Endothelial cell of umbilical vein (primary cell): ENCODE measurements around the gene NGF.

Experiments used
- EZH2 ChIP-seq: IDR thresholded peaks from 2 replicates; pipeline ENCODE4 v1.6.1; 2012; ENCODE audit warnings: borderline replicate concordance, low read depth, mild to moderate bottlenecking, moderate library complexity, low read length, inconsistent platforms; ENCODE audit not compliant: severe bottlenecking
- JUN ChIP-seq: IDR thresholded peaks from 2 replicates; pipeline ENCODE4 v1.6.1; 2011; ENCODE audit warnings: borderline replicate concordance, low read depth; ENCODE audit not compliant: insufficient read length, insufficient read depth
- POLR2A ChIP-seq: IDR thresholded peaks from 2 replicates; pipeline ENCODE4 v1.6.1; 2012; ENCODE audit warnings: low read depth, mild to moderate bottlenecking, control low read depth, low read length
- TF ChIP-seq, protein P1 (sequence below), 2 donors: IDR thresholded peaks; 1 replicate in 1 of 2; 2 replicates in 1 of 2; pipeline ENCODE4 v1.5.1; 2011; ENCODE audit warnings: low read length in 2 of 2, mild to moderate bottlenecking in 2 of 2, moderate library complexity in 2 of 2, control low read depth in 1 of 2, inconsistent platforms in 1 of 2, low read depth in 1 of 2; ENCODE audit not compliant: insufficient read depth in 1 of 2; ENCODE audit errors: extremely low read depth in 1 of 2

DNA sequence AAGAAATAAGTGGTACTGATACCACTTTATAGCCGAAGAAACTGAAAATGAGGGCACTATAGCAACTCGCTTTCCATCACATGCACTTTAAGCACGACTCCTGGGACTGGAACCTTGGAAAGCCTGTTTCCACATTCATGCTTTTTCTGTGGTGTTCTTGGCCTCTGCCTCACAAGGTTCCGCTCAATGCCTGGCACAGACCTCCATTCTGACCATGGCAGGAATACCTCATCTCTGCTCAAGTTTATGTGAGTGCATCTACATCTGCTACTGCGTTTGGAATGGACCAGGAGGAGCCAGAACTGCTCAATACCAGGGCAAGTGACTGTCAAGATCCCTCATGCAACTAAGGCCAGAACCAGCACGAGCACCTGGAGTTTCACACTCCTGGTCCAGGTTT lies 11.6 kb downstream of the NGF start:
- TF ChIP-seq EZH2 (no peak), POLR2A (no peak), JUN (no peak)
- TF ChIP-seq, protein P1, sequence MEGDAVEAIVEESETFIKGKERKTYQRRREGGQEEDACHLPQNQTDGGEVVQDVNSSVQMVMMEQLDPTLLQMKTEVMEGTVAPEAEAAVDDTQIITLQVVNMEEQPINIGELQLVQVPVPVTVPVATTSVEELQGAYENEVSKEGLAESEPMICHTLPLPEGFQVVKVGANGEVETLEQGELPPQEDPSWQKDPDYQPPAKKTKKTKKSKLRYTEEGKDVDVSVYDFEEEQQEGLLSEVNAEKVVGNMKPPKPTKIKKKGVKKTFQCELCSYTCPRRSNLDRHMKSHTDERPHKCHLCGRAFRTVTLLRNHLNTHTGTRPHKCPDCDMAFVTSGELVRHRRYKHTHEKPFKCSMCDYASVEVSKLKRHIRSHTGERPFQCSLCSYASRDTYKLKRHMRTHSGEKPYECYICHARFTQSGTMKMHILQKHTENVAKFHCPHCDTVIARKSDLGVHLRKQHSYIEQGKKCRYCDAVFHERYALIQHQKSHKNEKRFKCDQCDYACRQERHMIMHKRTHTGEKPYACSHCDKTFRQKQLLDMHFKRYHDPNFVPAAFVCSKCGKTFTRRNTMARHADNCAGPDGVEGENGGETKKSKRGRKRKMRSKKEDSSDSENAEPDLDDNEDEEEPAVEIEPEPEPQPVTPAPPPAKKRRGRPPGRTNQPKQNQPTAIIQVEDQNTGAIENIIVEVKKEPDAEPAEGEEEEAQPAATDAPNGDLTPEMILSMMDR (IDR thresholded peaks at IDR 0.05; ENCODE audit: extremely low read depth in 1 of 2, insufficient read depth in 1 of 2, low read depth in 1 of 2, low read length in 2 of 2), result no peak
